Left lung (tissue), 10 donors: ENCODE measurements around the gene CHERP. TPM values are rescaled to one million over a fixed set of nuclear protein-coding genes. Genes with fewer than 3 reads are reported as not detected.

Experiments used
- ATAC-seq: fragments of 200-7000 bp; cut with Tn5 transposase; one replicate; pipeline ENCODE4 v1.9.1; 2020; ENCODE audit warnings: moderate library complexity
- DNase-seq, 4 donors: peaks; one replicate each; pipeline ENCODE4 v3.0.0-alpha.2; 2013 to 2020
- H3K27ac ChIP-seq, 2 donors: fragments of 200-600 bp; sonication (generic) in 1 of 2; one replicate each; pipeline versions ENCODE4 v1.5.0 to v1.8.0; 2020 to 2021
- H3K27me3 ChIP-seq, 2 donors: fragments of 200-600 bp; sonication (generic) in 1 of 2; one replicate each; pipeline versions ENCODE4 v1.5.0 to v1.8.0; 2020 to 2021
- H3K36me3 ChIP-seq, 2 donors: fragments of 200-600 bp; sonication (generic) in 1 of 2; one replicate each; pipeline versions ENCODE4 v1.5.0 to v1.8.0; 2020 to 2021
- H3K4me1 ChIP-seq, 2 donors: fragments of 200-600 bp; one replicate each; pipeline ENCODE4 v1.8.0; 2021
- H3K4me3 ChIP-seq, 2 donors: fragments of 200-600 bp; sonication (generic) in 1 of 2; one replicate each; pipeline versions ENCODE4 v1.5.0 to v1.8.0; 2020 to 2021; ENCODE audit warnings: mild to moderate bottlenecking in 1 of 2
- H3K9me3 ChIP-seq, 2 donors: fragments of 200-600 bp; sonication (generic) in 1 of 2; one replicate each; pipeline versions ENCODE4 v1.5.0 to v1.8.0; 2020 to 2021
- intact Hi-C, 2 donors: fragments of 100-400 bp; cut with DNase I; formaldehyde crosslinking; loops; one replicate each; pipeline versions ENCODE4 v1.11.2 to v1.14.2; 2022
- polyA plus RNA-seq, 6 donors: library from polyadenylated mRNA; unstranded; fragments of 120-200 nt; gene quantifications; one replicate each; pipeline ENCODE4 v1.2.1, GENCODE V29; 2013; ENCODE audit not compliant: insufficient read length in 6 of 6
- total RNA-seq, 2 donors: library from RNA; stranded (reverse); fragmentation: NEBNext Ultra II Directional; extraction: Animal tissue kit (Norgen Biotek cat#: 25700); gene quantifications; one replicate each; pipeline ENCODE4 v1.2.1, GENCODE V29; 2021
- TF ChIP-seq, protein P1 (sequence below), 2 donors: fragments of 200-600 bp; sonication (generic) in 1 of 2; IDR thresholded peaks; one replicate each; pipeline versions ENCODE4 v1.5.0 to v1.8.0; 2021; ENCODE audit warnings: antibody characterized with exemption in 2 of 2
- donor health status: DM: no; HTN: yes; CAD: no.
- donor health status: DM: no; HTN: no; CAD: no.

Gene CHERP
- total and polyA plus RNA-seq, 8 donors, result 28.1 to 52.3 (median 40.3) TPM

GRCh38 chr19:16470911-16471811 lies 71.1 kb downstream of the CHERP start:
- peak overlapping the region; percentile 77 to 99 for H3K4me3 ChIP-seq
- peaks cover 0 to 5% of the 10 kb centered on the region in 2 donors for H3K9me3 ChIP-seq
- peak overlapping the region; percentile 44 to 85 for H3K27ac ChIP-seq
- ATAC-seq (peak; percentile 10), DNase-seq (no peak)
- TF ChIP-seq, protein P1, sequence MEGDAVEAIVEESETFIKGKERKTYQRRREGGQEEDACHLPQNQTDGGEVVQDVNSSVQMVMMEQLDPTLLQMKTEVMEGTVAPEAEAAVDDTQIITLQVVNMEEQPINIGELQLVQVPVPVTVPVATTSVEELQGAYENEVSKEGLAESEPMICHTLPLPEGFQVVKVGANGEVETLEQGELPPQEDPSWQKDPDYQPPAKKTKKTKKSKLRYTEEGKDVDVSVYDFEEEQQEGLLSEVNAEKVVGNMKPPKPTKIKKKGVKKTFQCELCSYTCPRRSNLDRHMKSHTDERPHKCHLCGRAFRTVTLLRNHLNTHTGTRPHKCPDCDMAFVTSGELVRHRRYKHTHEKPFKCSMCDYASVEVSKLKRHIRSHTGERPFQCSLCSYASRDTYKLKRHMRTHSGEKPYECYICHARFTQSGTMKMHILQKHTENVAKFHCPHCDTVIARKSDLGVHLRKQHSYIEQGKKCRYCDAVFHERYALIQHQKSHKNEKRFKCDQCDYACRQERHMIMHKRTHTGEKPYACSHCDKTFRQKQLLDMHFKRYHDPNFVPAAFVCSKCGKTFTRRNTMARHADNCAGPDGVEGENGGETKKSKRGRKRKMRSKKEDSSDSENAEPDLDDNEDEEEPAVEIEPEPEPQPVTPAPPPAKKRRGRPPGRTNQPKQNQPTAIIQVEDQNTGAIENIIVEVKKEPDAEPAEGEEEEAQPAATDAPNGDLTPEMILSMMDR (IDR thresholded peaks at IDR 0.05), result no peak
- H3K36me3 ChIP-seq, result no peaks in the 10 kb centered on the region
- H3K27me3 ChIP-seq, result no peaks in the 10 kb centered on the region
- peaks cover 16 to 27% of the 10 kb centered on the region in 2 donors for H3K4me1 ChIP-seq
- intact Hi-C loops, result no loop called here

DNA sequence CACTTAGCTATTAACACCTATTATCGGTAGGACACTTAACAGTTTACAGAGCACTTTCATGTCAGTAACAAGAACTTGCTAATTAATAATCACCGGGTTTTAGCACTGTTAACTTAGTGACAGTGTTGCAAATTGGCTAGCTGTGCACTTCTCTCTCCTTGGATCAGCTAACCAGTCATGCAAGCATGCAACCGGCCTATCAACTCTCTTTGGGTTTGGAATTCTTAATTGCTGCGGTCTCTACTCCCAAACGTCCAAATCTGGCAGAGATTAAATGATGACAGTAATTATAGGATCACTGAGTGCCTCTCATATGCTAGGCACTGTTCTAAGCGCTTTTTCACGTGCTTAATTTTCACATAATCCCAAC lies 71.7 kb downstream of the CHERP start:
- no peaks in the 10 kb centered on the region for H3K27me3 ChIP-seq
- peak overlapping the region in 1 of 2 donors; percentile 26 for H3K27ac ChIP-seq
- peaks cover 16 to 30% of the 10 kb centered on the region in 2 donors for H3K4me1 ChIP-seq
- intact Hi-C loops, result no loop called here
- peak overlapping the region; percentile 77 to 99 for H3K4me3 ChIP-seq
- ATAC-seq (no peak), DNase-seq (no peak)
- H3K9me3 ChIP-seq, result peaks cover 0 to 5% of the 10 kb centered on the region in 2 donors
- TF ChIP-seq, protein P1 (IDR thresholded peaks at IDR 0.05), result no peak
- H3K36me3 ChIP-seq, result no peaks in the 10 kb centered on the region

Other genes with a start within 250 kb of the CHERP start
- gene KLF2, start 217.6 kb downstream of the CHERP start, total RNA-seq, result 10 to 100 TPM; 30.2 to 75.9 TPM
- 10 to 100 TPM; 12.9 to 69.1 (median 37.6) TPM for gene KLF2, start 217.6 kb downstream of the CHERP start, polyA plus RNA-seq
- 10 to 100 TPM; 31.9 to 48.1 TPM for gene EPS15L1, start 70.5 kb downstream of the CHERP start, total RNA-seq
- 10 to 100 TPM; 29.7 to 36.4 (median 33.0) TPM for gene EPS15L1, start 70.5 kb downstream of the CHERP start, polyA plus RNA-seq
- not detected for gene CALR3, start 46.3 kb downstream of the CHERP start, total RNA-seq
- gene CALR3, start 46.3 kb downstream of the CHERP start, polyA plus RNA-seq, result under 1 TPM in 1 of 6 donors, not detected in 5; 0.26 TPM
- gene C19orf44, start 46.0 kb downstream of the CHERP start, total RNA-seq, result 1 to 10 TPM; 4.9 to 6.1 TPM
- gene C19orf44, start 46.0 kb downstream of the CHERP start, polyA plus RNA-seq, result 10 to 100 TPM; 12.6 to 18.7 (median 15.6) TPM
- 10 to 100 TPM; 47.0 to 55.9 TPM for gene SLC35E1, start 30.0 kb upstream of the CHERP start, total RNA-seq
- gene SLC35E1, start 30.0 kb upstream of the CHERP start, polyA plus RNA-seq, result 10 to 100 TPM; 46.5 to 56.7 (median 50.6) TPM
- 10 to 100 TPM; 10.0 to 10.3 TPM for gene MED26, start 85.8 kb upstream of the CHERP start, total RNA-seq
- gene MED26, start 85.8 kb upstream of the CHERP start, polyA plus RNA-seq, result 1 to 10 TPM; 7.0 to 9.7 (median 8.4) TPM
- 10 to 100 TPM; 70.7 to 85.9 TPM for gene SMIM7, start 117.7 kb upstream of the CHERP start, total RNA-seq
- gene SMIM7, start 117.7 kb upstream of the CHERP start, polyA plus RNA-seq, result 100 to 1,000 TPM in 4 of 6 donors, 10 to 100 TPM in 2; 98.5 to 112 (median 102) TPM
- gene TMEM38A, start 118.7 kb upstream of the CHERP start, total RNA-seq, result 1 to 10 TPM; 4.8 to 5.9 TPM
- gene TMEM38A, start 118.7 kb upstream of the CHERP start, polyA plus RNA-seq, result 1 to 10 TPM; 3.4 to 4.8 (median 4.1) TPM
- 1 to 10 TPM in 1 of 2 donors, not detected in 1; 1.2 TPM for gene NWD1, start 177.4 kb upstream of the CHERP start, total RNA-seq
- under 1 TPM; 0.11 to 0.55 (median 0.41) TPM for gene NWD1, start 177.4 kb upstream of the CHERP start, polyA plus RNA-seq